HG03460 (cell line): ENCODE measurements around the gene PLK5.
"Not testable (repeated sequence)": the region's sequence is repeated elsewhere in the genome, so short reads cannot be mapped to it uniquely, and the experiment has no call there.

Experiments used
- ATAC-seq: cut with Tn5 transposase; IDR thresholded peaks from one replicate; pipeline ENCODE4 v1.9.1; 2021; ENCODE audit not compliant: unreplicated experiment

Gene PLK5

DNA sequence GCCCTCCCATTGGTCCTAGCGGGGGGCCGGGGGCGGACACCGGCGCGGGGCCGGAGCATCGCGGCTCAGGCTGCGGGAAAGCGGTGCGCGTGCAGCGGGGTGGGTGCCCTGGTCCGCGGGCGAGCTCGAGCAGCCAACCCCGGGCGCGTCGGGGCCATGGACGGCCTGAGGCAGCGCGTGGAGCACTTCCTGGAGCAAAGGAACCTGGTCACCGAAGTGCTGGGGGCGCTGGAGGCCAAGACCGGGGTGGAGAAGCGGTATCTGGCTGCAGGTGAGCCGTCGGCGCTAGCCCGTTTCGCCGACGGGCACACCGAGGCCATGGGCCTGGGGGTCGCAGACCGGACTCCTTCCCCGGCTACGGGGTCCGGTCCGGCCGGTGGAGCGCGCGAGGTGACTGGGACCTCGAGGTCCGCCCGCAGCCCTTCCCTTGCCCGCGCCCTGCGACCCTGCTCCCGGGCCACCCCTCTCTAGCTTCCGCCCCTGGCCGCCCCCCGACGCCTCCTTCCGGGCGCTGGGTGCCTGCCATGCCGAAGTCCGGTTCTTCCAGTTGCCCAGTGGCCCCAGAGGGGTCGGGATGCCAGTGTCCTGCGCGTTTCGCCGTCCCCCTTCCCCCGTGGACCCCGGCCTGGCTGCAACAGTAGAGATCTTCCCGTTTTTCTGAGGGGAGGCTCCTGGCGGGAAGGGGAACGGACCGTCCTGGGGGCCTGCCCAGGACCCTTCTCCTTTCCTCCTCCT is 32.6 kb upstream of the PLK5 start, which contains the start of gene REEP6:
Gene REEP6 (plus strand): TSS at position 68 of the 735 bp plus-strand sequence. CDS start 89 bp downstream, at position 157.
- ATAC-seq, result no peak

DNA sequence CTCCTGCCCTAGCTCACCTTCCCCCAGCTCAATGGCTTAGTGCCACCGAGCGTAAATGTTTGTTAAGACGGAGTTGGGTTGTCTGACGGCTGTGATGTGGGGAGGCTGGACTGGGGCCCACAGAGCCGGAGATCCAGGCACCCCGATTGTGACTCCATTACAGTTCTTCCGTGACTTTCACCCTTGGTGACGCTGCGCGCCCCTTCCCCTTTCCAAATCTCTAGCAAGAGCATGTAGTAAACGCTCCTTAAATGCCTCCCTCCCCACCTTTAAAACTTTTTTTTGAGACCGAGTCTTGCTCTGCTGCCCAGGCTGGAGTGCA is 32.1 kb upstream of the PLK5 start:
- no peak for ATAC-seq

DNA sequence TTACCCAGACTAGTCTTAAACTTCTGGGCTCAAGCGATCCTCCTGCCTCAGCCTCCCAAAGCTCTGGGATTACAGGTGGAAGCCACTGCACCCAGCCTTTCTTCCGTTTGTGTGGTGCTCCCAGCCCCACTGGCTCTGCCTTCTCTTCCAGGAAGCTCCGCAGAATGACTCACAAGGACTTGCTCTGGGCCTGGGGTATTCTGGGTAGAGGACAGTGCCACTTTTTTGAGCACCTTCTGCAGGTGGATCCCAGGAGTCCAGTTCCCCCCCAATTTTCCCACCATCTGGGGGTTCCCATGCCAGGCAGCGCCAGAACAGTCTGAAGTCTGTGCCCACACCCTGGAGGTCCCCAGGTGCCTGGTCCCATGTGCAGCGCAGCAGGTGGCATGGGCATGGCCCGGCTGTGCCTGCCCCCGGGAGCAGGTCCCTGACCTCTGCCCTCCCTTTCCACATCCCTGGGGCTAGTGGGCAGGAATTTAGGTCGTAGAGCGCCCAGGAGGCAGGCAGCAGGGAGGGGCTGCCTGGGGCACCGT is 31.3 kb upstream of the PLK5 start:
- ATAC-seq, result no peak

DNA sequence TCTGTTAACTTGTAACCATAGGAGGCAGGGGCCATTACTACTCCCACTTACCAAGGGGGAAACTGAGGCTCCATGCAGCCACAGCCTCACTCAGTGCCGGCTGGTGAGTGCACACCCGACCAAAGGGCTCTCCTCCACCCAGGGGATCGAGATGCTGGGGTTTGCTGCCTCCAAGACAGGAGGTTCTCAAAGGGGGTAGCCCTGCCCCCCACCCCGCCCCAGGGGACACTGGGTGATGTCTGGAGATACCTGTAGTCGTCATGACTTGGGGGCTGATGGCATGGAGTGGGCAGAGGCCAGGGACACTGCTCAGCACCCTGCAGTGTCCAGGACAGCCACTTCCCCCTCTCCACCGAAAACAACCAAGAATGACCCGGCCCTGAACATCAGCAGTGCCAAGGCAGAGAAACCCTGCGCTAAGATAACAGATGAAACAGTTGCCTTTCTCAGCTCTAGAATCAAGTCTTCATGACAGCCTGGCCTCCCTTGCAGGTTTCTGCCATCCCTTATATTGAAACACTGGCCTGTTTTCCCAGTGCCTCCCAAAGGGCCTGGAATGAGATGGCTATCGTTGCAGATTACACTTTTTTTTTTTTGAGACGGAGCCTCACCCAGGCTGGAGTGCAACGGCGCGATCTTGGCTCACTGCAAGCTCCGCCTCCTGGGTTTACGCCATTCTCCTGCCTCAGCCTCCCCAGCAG is 29.6 kb upstream of the PLK5 start:
- ATAC-seq, result no peak

DNA sequence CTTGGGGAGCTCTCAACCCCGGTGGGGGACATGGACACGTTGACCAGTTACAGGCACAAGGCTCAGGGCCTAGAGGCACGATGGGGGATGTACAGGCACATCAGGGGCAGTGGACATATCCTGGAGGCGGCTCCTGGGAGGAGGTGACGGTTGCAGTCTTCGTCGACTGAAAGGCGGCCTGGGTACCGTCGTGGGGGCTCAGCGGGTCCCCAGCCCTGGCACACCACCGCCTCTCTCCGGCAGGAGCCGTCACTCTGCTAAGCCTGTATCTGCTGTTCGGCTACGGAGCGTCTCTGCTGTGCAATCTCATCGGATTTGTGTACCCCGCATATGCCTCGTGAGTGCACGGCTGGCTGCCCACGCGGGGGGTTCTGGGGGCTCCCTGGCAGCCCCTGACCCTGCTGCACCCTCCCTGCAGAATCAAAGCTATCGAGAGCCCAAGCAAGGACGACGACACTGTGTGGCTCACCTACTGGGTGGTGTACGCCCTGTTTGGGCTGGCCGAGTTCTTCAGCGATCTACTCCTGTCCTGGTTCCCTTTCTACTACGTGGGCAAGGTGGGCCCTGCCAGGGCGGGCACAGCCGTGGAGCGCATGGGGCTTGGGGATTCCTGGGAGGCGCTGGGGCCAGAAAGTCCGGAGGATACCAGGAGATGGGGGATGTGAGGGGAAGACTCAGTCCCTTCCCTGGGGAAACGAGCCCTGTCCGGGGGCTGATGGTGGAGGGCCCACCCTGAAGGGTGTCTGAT is 28.7 kb upstream of the PLK5 start:
- no peak for ATAC-seq

DNA sequence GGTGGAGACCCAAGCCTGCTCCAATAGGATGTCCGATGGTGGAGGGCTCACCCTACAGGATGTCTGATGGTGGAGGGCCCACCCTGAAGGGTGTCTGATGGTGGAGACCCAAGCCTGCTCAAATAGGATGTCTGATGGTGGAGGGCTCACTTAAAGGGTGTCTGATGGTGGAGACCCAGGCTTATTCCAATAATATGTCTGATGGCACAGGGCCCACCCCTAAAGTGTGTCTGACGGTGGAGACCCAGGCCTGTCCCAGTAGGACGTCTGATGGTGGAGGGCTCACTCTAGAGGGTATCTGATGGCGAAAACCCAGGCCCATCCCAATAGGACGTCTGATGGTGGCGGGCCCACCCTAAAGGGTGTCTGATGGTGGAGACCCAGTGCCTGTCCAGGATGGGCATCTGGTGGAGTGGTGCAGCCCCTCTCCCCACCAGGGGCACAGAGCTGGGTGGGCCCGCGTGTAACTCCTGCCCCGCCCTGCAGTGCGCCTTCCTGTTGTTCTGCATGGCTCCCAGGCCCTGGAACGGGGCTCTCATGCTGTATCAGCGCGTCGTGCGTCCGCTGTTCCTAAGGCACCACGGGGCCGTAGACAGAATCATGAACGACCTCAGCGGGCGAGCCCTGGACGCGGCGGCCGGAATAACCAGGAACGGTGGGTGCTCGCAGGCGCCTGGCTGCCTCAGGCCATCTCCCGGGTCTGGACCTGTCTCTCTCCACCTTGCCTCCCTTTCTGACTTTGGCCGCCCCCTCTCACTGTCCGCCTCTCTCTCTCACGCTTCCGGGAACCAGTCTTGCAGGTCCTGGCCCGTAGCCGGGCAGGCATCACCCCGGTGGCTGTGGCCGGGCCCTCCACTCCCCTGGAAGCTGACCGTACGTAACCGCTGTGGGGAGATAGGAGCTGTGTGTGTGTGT is 27.8 kb upstream of the PLK5 start:
- no peak for ATAC-seq

DNA sequence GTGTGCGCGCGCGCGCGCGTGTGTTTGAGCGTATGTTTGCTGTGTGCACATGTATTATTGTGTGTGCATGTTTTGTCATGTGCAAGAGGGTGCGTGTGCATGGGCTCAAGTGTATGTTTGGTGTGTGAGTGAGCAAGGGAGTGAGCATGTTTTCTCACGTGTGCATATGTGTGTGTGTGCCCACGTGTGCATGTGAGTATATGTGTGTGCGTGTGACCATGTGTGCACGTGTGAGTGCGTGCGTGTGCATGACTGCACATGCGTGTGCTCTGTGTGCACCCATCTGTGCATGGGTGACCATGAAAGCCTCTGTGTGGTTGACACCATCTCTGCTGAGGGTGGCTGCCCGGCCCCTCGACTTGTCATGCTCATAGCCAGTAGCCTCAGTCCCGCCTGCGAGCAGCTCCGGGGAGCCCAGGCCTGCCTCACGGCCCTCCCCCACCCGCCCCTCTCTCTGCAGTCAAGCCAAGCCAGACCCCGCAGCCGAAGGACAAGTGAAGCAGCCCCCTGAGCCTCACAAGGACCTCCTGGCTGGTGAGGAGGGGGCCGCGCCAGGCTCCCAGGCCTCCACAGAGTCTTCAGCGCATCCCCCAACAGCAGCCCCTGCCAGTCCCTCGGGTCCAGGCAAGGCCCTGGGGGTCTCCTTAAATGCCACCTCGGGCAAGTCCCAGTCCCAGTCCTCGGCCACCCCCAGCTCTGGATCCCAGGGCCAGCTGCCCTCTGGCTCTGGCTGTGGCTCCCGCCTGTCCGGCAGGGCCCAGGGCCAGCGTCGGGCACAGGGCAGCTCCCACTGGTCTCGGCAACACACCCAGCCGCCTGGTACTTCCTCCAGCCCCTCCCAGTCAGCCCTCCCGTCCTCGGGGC is 26.9 kb upstream of the PLK5 start:
- ATAC-seq, result no peak

DNA sequence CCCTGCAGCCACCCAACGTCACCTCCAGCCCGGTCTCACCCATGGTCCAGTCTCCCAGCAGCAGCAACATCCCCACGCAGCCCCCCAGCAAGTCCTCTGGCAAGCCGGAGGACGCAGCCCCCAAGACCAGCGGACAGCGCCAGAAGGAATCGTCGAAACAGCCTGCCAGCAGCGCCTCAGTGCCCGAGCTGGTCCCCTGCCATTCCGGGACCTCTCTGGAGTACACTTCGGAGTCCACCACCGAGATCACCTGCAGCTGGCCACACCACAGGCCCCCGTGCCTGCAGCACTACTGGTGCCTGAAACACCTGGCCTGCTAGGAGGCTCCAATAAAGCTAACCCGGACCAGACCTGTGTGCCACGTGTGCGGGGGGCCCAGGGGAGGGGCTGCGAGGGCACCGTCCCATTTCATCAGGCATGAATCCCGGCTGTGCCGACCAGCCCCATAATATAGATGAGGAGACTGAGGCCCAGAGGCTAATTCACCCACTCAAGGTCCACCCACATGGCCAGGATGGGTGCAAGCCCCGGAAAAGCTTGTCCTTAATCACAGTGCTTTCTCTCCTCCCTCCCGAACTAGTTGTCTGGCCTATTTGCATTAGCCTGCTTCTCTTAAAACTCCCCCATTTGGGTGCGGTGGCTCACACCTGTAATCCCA is 26.2 kb upstream of the PLK5 start:
- ATAC-seq, result no peak

DNA sequence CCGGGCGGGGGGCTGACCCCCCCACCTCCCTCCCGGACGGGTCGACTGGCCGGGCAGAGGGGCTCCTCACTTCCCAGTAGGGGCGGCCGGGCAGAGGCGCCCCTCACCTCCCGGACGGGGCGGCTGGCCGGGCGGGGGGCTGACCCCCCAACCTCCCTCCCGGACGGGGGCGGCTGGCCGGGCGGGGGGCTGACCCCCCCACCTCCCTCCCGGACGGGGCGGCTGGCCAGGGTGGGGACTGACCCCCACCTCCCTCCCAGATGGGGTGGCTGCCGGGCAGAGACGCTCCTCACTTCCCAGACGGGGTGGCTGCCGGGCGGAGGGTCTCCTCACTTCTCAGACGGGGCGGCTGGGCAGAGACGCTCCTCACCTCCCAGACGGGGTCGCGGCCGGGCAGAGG is 24.6 kb upstream of the PLK5 start:
- not testable (repeated sequence) for ATAC-seq

DNA sequence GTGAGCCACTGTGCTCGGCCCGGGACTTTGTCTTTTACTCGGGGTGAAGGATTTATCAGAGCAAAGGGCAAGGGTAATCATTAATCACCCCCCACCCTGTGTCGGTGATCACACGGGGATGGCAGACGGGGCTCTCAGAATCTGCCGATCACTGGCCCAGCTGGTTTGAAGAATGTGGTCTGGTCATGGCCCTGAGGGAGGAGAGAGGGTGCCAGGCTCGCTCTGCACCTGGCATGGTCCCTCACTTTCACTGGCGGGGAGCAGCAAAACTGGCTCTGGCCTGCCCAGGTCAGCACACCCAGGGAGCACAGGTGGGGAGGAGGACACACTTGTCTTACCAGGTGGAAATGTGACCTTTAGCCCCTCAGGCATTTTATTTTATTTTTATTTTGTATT is 22.7 kb upstream of the PLK5 start:
- ATAC-seq, result no peak

DNA sequence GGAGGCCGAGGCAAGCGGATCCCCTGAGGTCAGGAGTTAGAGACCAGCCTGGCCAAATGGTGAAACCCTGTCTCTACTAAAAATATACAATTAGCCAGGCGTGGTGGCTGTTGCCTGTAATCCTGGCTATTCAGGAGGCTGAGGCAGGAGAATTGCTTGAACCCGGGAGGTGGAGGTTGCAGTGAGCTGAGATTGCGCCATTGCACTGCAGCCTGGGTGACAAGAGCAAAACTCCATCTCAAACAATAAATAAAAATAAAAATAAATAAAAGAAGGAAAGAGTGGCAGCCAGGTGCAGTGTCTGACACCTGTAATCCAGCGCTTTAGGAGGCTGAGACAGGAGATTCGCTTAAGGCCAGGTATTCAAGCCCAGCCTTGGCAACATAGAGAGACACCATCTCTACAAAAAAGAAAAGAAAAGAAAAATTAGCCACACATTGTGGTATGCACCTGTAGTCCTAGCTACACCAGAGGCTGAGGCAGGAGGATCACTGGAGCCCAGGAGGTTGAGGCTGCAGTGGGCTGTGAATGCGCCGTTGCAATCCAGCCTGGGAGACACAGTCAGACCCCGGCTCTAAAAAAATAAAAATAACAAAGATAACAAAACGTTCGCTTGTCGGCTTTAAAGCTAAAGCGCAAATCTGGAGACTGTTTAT is 21.3 kb upstream of the PLK5 start:
- no peak for ATAC-seq

DNA sequence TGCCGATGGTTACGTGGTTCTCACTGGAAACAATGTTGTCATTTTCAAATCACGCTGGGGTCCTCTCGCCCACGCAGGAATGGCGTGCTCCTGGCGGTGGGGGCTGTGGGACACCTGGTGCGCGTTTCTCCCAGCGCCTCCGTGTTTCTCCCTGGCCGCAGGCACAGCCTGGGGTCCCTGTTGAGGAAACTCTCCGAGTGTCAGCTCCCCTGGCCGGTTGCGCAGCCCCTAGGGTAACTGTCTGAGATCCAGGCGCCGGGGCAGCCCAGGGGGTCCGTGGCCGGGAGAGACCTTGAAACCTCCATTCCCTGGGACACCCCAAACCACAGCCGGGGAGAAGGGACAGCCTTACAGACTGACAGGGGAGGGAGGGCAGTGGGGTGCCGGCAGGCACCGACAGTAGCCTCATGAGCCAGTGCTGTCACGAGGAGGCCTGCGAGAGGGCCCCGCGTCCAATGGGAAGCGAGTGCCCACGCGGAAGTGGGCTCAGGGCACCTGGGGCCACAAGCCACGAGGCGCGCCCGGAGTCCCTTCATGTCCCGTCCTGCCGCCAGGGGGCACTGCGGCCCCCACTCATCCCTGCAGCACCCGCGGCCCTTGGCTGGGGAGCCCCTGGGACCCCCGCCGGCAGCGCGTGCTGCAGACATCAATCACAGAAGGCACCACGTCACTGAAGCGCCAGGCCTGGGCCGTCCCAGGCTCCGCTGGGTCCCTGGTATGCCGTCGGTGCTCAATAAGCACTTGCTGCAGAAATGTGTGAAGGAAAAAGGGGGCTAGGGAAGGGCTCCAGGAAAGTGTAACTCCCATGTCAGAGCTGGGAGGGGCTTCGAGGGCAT is 20.6 kb upstream of the PLK5 start:
- no peak for ATAC-seq

DNA sequence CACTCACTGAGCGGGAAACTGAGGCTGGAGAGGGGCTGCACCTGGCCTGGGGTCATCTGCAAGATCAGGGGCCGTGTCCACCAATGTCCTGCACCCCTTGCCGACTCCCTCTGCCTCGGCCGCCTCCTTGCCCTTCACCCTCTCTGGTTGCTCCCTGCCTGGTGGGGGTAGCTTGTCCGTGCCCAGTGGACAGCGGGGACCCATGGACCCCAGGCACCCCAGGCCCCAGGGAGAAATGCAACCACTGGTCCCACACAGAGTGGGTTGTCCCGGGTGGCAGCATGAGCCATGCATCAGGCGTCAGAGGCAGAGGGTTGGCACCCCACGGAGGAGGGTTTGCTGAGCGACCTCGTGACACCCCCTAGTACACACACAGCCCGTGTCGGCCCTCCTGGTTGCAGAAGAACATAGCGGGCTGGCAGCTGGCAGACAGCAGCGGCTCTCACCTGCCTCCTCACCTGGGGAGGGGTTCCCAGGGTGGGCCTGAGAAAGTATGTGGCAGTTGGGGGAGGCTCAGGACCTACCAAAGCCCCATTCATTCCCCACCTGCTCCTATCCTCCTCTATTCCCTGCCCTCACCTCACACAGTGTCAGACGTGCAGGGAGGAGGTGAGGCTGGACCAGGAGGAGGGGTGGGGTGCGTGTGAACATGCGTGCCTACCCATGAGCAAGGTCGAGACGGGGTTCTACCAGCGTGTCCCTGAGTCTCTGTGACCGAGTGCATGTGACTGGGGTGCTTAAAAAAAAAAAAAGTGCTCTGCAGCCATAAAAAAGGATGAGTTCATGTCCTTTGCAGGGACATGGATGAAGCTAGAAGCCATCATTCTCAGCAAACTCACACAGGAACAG is 19.7 kb upstream of the PLK5 start:
- ATAC-seq, result no peak

DNA sequence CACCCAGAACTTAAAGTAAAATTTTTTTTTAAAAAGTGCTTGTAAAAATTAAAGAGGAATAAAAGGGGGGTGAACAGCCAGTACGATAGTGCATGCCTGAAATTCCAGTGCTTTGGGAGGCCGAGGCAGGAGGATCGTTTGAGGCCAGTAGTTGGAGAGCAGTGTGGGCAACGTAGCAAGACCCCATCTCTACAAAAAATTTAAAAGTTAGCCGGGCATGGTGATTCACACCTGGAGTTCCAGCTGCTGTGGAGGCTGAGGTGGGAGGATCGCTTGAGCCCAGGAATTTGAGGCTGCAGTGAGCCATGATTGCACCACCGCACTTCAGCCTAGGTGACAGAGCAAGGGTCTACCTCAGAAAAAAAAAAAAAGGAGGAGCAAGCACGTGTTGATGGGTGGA is 18.9 kb upstream of the PLK5 start:
- ATAC-seq, result no peak

DNA sequence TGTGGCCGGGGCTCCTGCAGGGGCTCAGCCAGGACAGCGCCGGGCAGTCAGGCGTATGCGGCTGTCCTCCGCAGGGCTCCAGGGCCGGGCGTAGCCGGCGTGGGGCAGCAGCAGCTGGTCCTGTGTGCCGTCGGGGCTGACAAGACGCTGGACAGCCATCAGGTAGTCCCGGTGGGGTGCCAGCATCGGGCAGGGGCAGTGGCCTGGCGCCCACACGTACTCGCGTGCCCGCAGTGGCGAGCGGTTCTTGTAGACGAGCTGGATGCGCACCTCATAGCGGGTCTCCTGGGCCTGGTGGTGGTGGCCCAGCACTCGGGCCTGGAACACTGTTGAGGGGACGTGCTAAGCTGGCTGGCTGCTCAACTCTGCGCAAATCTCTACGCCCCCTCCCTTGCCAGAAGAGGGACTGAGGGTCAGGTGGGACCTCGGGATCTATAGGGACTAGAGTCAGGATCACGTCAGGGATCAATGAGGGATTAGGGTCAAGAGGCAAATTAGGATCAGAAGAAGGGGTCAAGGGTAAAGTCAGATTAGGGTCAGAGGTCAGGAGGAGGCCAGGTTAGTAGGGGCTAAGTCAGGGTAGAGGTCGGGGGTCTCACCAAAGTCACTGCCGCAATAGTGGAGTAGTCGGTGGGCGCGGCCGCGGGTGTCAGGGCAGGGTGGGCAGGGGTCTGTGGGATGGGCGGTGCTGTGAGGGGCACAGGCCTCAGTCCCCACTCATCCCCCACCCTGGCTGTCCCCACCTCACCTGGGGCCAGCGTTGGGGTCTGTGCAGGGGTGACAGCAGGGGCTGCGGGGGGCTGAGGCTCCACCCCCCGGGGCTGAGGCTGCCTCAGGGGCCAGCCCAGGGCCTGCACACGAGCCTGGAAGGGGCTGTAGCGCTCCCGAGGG is 17.6 kb upstream of the PLK5 start:
- no peak for ATAC-seq

DNA sequence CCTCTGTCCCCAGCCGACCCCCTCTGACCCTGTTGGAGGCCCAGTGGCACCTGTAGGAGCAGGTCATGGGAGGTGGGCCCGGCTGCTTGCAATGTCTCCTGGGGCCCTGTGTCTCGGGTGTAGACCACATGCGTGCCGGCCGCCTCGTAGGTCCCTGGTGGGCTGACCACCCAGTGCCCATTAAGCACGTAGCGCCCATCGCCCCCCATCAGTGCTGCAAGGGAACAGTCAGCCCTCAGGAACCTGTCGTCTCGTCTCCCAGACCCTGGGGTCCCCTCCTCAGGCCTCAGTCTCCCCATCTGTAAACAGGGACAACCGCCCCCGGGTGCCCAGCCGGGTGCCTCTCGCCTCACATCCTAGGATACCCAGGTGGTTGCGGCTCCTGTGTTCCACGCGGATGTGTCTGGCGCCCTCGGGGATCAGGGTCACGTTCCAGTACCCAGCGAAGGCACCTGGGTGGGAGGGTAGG is 16.7 kb upstream of the PLK5 start:
- ATAC-seq, result no peak
